T-helper 17 cell (primary cell): ENCODE measurements around the gene DNAJB6. TPM values are rescaled to one million over a fixed set of nuclear protein-coding genes. Genes with fewer than 3 reads are reported as not detected.

Source experiments
- ATAC-seq: fragments of 150-1000 bp; cut with Tn5 transposase; 2 replicates; pipeline ENCODE4 v1.10.0; 2021; ENCODE audit warnings: mild to moderate bottlenecking, moderate library complexity
- DNase-seq, 3 donors: peaks; one replicate each; pipeline versions ENCODE4 v3.0.0 to v3.0.0-alpha.2; 2020 to 2021
- H3K9me3 ChIP-seq: one replicate; pipeline ENCODE4 v1.7.0; 2013; ENCODE audit warnings: low read length, mild to moderate bottlenecking; ENCODE audit not compliant: control insufficient read depth, poor library complexity, severe bottlenecking
- H3K27ac Mint-ChIP-seq: one replicate; pipeline ENCODE4 v1.8.0; 2022; ENCODE audit warnings: mild to moderate bottlenecking, moderate library complexity, mixed read lengths
- H3K27me3 Mint-ChIP-seq: one replicate; pipeline ENCODE4 v1.8.0; 2022; ENCODE audit warnings: mixed read lengths
- H3K36me3 Mint-ChIP-seq: one replicate; pipeline ENCODE4 v1.8.0; 2022; ENCODE audit warnings: low read depth, mixed read lengths
- H3K4me1 Mint-ChIP-seq: one replicate; pipeline ENCODE4 v1.8.0; 2022; ENCODE audit warnings: mild to moderate bottlenecking, mixed read lengths
- H3K4me3 Mint-ChIP-seq: one replicate; pipeline ENCODE4 v1.8.0; 2022; ENCODE audit warnings: mild to moderate bottlenecking, moderate library complexity, mixed read lengths
- total RNA-seq, 4 donors: library from RNA in 2 of 4; stranded (reverse) in 2 of 4; gene quantifications; one replicate each; pipeline ENCODE4 v1.2.3 and lab custom pipeline; 2022 to 2026

DNAJB6 gene
- total RNA-seq, 2 donors from 2014 or later, result 266 to 278 TPM

DNA sequence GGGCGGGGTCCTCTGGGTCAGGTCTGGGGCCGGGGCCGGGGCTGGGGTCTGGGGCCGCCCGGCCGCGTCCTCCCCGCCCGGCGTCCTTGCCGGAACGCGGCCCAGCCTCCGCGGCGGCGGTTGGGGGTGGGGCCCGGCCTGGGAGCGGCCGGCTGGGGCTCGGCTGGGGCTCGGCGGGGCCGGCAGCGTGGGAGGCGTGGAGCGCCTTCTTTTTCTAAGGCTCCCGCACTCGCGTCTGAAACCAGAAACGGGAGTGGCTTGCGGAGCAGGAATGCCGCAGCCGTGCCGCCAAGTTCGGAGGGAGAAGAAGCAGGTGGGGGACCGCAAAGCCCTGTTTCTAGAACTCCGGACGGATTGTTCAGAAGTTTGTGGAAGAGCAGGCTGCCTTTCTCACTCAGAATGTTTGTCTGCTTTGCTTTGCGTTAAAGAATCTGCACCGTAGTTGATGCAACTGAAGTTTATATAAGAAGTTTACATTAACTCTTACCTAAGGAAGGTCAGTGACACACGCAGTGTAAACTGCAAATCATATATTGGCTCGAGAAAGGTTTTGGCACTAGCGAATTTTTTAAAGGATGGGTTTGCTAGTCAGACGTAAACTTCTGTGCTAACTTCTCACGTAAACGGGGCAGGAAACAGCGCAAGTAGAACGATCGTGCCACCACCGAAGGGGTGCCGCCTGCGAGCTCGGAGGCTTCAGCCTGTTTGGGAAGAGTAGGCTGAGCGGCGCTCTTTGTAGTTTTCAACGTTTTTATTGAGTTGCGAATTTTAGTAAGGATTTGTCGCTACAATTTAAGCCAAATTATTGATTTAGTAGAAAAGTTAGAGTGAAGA lies 729 bp downstream of the DNAJB6 start:
- Mint-ChIP-seq H3K4me3 (peak overlapping the region; percentile 94), H3K27ac (peak overlapping the region; percentile 96), H3K36me3 (peaks cover 4% of the 10 kb centered on the region), H3K27me3 (peaks cover 5% of the 10 kb centered on the region), H3K4me1 (peaks cover 38% of the 10 kb centered on the region)
- DNase-seq (peak; percentile 39 to 54 (median 40)), ATAC-seq (peak; percentile 44)
- H3K9me3 ChIP-seq, result no peaks in the 10 kb centered on the region

DNA sequence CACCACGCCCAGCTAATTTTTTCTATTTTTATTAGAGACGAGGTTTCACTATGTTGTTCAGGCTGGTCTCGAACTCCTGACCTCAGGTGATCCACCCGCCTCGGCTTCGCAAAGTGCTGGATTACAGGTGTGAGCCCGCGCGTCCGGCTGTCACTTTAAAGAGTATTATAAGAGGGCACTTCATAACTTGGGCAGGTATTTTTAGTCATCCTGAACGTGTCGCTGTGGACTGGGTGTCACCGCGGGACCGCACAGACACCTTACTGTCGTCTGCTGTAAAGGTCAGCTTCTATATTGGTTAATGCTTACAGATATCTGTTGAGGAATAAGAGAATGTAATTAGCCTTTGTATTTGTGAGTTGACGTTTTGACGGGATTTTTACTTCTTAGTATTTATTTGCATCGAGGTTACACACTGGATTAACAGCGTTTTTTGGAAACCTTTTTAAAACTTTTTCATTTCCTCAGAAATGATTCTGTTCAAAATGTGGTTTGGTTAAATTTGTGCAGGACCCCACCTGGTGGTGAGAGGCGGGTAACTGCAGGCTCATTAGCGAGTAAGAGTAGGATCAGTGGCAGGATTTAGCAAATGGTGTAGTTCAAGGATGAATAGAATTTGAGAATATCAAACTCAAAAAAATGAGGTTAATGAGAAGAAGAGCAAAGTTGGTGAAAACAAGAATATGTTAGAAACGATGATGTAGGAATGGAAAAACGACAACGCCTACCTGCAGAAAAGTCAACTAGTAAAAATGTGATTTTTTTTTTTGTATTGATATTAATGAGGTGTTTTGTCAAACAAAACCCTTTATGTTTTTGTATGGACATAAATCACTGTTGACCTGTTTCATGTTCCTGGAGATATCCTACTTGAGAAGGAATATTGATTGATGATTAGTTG lies 3.2 kb downstream of the DNAJB6 start:
- no peaks in the 10 kb centered on the region for H3K27me3 Mint-ChIP-seq
- H3K9me3 ChIP-seq, result no peaks in the 10 kb centered on the region
- H3K36me3 Mint-ChIP-seq, result peaks cover 4% of the 10 kb centered on the region
- peak overlapping the region; percentile 96 for H3K27ac Mint-ChIP-seq
- peak; percentile 31 to 54 (median 46) for DNase-seq
- ATAC-seq, result peak; percentile 33
- peaks cover 48% of the 10 kb centered on the region for H3K4me1 Mint-ChIP-seq
- peak overlapping the region; percentile 81 for H3K4me3 Mint-ChIP-seq

DNA sequence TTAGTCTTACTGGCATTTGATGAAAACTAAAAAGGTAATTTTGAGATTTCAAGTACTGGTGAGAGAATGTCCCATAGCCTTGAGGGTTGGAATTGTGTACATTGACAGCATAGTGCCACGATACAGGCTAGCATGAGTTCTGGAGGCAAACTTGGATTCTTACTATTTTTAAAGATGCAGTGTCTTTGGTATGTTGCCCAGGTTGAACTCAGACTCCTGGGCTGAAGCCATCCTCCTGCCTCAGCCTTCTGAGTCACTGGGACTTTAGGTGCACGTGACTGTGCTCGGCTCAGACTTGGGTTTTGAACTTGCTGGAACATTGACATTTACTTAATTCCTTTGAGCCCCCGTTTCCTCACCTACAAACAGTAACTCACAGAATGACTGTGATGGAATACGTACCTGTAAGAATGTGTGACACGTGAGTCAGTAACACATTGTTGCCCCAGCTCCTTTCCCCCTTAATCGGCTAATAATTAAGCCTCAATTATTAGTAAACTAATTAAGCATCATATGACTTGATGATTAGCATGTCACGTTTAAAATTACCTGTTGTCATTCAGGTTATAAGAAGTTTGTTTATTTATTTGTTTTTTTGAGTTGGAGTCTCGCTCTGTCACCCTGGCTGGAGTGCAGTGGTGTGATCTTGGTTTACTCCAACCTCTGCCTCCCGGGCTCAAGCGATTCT lies 10.6 kb downstream of the DNAJB6 start:
- H3K4me3 Mint-ChIP-seq, result peak overlapping the region; percentile 15
- ATAC-seq, result peak; percentile 27

DNA sequence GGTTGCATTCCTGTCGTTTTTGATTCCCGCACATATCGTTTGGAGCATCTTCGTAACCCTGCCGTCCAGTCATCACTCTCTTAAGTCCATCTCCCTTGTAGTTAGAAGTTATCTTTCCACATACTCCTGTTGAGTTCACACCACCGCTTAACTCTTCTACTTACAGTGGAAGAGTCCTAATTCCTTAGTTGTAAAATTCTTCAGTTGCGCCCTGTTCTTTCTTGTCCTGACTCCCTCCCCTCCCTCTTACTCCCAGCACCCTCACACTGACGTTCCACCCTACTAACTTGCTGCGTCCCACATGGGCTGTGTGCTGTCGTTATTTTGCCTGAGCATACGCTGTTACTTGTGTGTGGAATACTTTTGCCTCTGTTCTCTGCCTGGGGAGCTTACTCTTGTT lies 11.7 kb downstream of the DNAJB6 start:
- Mint-ChIP-seq H3K27me3 (no peaks in the 10 kb centered on the region), H3K4me1 (peaks cover 50% of the 10 kb centered on the region), H3K36me3 (no peaks in the 10 kb centered on the region), H3K27ac (peak overlapping the region; percentile 80), H3K4me3 (peak overlapping the region; percentile 76)
- ATAC-seq (no peak), DNase-seq (no peak)
- H3K9me3 ChIP-seq, result no peaks in the 10 kb centered on the region

More for the DNA sequence above, 10.6 kb downstream of the DNAJB6 start:
- Mint-ChIP-seq H3K36me3 (no peaks in the 10 kb centered on the region), H3K27ac (peak overlapping the region; percentile 80), H3K4me1 (peaks cover 52% of the 10 kb centered on the region), H3K27me3 (no peaks in the 10 kb centered on the region)
- DNase-seq, result no peak
- no peaks in the 10 kb centered on the region for H3K9me3 ChIP-seq

DNA sequence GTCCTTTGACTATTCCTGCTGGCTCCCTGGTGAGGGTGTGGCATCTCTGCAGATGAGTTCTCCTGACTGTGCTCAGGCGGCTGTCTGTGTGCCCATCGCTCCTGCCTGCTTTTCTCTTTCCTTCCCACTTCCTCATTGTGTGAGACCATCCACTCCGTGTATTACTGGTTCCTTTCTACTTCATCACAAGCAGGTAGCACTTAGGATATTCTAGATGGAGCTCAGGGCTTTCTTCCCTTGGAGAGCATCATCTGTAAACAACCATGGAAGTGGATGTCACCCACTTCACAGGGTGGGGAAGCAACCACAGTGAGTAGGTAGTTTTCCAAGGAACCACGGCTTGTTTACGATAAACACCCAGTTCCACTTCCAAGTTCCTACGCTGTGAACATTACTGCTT lies 15.7 kb downstream of the DNAJB6 start:
- DNase-seq (no peak), ATAC-seq (peak; percentile 16)
- no peaks in the 10 kb centered on the region for H3K9me3 ChIP-seq
- Mint-ChIP-seq H3K4me3 (peak overlapping the region; percentile 75), H3K4me1 (peaks cover 64% of the 10 kb centered on the region), H3K36me3 (no peaks in the 10 kb centered on the region), H3K27ac (no peak overlapping the region), H3K27me3 (no peaks in the 10 kb centered on the region)

DNA sequence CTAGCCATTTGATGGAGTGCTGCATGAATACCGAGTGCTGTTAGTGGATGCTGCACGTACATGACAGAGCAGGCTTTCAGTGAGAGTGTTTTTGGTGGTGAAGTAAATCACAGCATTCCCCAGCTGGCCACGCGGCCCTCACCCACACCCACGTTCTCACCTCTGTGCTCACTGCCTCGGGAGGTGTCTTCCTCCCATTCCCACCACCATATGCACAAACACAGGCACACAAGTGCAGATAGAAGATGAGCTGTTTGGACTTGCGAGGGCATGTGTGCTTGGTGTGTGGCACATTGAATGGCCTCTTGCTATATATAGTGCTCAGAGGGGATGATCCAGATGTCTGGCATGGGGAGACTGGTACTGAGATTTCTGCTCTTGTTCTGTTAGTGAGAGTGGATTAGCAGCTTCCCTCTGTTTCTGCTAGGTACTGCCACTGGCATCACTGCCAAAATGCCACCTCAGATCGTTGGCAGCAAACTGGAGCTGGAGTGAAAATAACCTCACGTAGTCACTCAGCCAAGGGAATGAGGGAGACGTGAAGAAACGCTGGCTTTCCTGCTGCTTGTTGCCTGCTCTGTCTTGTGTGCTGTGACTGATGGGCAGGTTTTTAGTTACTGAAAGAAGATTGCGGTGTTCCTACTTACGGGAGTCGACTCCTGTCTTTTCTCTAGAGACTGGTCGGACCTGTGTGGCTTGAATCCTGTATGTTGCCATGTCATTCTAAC lies 19.1 kb downstream of the DNAJB6 start:
- no peaks in the 10 kb centered on the region for H3K9me3 ChIP-seq
- DNase-seq (no peak), ATAC-seq (peak; percentile 6)
- no peaks in the 10 kb centered on the region for H3K27me3 Mint-ChIP-seq
- H3K36me3 Mint-ChIP-seq, result peaks cover 3% of the 10 kb centered on the region
- peak overlapping the region; percentile 66 for H3K4me3 Mint-ChIP-seq
- H3K4me1 Mint-ChIP-seq, result peaks cover 57% of the 10 kb centered on the region
- H3K27ac Mint-ChIP-seq, result peak overlapping the region; percentile 86

DNA sequence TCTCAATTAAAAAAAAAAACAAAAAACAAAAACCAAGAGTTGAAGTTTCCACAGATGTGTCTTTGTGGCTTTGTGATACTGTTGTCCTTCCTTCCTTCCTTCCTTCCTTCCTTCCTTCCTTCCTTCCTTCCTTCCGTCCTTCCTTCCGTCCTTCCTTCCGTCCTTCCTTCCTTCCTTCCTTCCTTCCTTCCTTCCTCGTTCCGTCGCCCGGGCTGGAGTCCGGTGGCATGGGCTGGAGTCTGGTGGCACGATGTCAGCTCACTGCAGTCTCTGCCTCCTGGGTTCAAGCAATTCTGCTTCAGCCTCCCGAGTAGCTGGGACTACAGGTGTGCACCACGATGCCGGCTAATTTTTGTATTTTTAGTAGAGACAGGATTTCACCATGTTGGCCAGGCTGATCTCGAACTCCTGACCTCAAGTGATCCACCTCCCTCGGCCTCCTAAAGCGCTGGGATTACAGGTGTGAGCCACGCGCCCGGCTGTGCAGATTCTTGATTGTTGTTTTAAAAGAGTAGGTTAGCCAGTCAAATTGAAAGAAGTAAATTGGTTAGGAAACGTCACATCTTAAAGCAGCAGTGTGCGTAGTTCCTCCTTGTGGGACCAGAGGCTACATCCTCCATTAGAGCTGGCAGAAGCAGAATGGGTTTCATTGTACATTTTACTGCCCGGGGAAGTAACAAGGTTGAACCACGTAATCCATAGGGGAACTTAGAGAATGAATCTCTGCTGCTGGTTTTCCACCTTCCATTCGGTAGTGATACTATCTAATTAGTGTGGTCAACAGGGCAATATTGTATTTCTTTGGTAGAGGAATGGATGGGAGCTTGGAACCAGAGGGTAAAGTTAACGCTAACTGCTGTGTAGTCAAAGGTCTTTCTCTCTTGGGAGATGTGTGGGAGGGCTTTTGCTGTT lies 20.6 kb downstream of the DNAJB6 start:
- ATAC-seq, result peak; percentile 20
- peaks cover 3% of the 10 kb centered on the region for H3K36me3 Mint-ChIP-seq
- peak overlapping the region; percentile 86 for H3K27ac Mint-ChIP-seq
- H3K27me3 Mint-ChIP-seq, result no peaks in the 10 kb centered on the region
- H3K9me3 ChIP-seq, result no peaks in the 10 kb centered on the region
- peak overlapping the region; percentile 72 for H3K4me3 Mint-ChIP-seq
- peaks cover 52% of the 10 kb centered on the region for H3K4me1 Mint-ChIP-seq
- no peak for DNase-seq

DNA sequence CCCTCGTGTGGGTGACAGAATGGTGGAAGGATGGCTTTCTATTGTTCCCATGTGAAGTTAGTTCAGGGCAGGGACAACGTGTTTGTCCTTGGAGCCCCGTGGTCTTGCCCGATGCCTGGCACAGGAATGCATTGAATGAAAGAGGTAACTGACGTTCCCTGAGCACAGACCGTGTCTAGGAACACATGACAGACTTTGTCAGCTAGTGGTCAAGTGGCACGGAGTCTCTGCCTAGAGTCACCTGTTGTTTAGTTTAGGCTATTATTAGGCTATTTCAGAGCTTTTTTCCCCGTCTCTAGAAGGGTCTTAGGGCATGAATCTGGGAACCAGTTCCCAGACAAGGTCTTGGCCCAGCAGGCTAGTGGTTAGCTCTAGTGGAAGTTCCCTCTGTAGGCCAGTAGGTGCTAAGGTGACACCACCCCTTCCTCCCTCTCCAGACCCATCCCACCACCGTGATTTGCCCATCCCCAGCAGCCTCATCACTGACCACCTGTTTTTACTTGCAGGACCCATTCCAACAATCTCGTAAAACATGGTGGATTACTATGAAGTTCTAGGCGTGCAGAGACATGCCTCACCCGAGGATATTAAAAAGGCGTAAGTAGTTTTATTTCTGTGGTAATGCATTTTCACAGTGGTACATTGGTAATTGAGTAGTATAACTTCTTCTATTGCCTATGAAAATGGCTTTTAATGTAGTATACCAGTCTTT lies 21.4 kb downstream of the DNAJB6 start:
- Mint-ChIP-seq H3K27ac (peak overlapping the region; percentile 86), H3K4me3 (no peak overlapping the region), H3K36me3 (peaks cover 6% of the 10 kb centered on the region), H3K27me3 (no peaks in the 10 kb centered on the region), H3K4me1 (peaks cover 50% of the 10 kb centered on the region)
- no peak for ATAC-seq
- no peaks in the 10 kb centered on the region for H3K9me3 ChIP-seq
- DNase-seq, result no peak

DNA sequence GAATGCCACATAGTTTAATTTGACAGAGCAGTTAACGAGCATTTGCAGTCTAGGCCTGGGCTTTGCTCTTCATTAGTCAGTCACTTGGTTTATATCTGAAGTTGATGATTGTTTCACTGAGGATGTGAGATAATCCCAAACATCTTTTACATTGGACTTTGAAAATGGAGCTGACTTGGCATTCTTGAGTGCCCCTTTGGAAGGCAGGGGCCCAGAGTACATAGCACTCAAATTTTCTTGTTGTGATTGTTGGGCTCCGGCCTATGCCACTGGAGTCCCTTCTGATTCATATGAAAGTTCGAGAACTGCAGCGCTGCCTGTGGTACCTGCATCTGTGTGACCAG lies 21.9 kb downstream of the DNAJB6 start:
- Mint-ChIP-seq H3K27me3 (no peaks in the 10 kb centered on the region), H3K4me3 (no peak overlapping the region), H3K4me1 (peaks cover 45% of the 10 kb centered on the region), H3K36me3 (peaks cover 6% of the 10 kb centered on the region), H3K27ac (peak overlapping the region; percentile 9)
- no peaks in the 10 kb centered on the region for H3K9me3 ChIP-seq
- ATAC-seq, result no peak
- DNase-seq, result no peak

DNA sequence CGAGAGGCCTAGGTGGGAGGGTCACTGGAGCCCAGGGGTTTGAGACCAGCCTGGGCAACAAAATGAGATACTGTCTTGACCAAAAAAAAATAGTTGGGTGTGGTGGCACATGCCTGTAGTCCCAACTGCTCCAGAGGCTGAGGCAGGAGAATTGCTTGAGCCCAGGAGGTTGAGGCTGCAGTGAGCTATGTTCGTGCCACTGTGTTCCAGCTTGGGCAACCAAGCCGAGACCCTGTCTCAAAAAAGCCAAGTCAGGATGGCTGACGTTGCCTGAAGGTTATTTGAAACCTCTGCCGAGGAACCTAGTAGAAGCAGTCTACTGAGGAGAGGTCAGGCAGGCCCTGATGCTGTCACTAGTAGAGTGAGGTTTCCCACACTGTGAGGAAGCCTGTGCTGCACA lies 22.8 kb downstream of the DNAJB6 start:
- H3K27ac Mint-ChIP-seq, result peak overlapping the region; percentile 19
- no peak for DNase-seq
- H3K4me3 Mint-ChIP-seq, result no peak overlapping the region
- peaks cover 9% of the 10 kb centered on the region for H3K36me3 Mint-ChIP-seq
- no peaks in the 10 kb centered on the region for H3K27me3 Mint-ChIP-seq
- peaks cover 45% of the 10 kb centered on the region for H3K4me1 Mint-ChIP-seq
- H3K9me3 ChIP-seq, result no peaks in the 10 kb centered on the region
- no peak for ATAC-seq

DNA sequence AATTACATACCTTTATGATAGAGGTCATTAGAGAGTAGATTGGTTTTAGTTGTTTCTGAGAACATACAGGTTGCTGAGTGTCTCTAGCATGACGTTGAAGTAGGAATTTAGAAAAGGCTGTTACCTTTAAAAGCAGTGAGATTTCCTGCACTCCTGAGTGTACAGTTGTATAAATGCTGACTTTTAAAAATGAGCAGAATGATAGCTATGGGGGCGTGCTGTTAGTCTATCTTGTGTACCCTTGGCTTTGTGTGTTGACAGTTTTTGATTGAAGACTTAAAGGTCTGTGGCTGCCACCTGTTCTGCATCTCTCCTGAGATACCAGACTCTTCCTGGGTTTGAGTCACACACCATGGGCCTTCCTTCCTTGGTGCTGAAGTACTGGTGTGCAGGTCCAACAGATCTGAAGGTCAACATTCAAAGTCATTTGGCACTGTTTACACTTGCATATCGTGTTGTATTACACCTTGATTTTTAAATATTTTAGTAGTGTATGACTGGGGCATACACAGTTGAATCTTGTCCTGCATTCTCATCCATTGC lies 23.8 kb downstream of the DNAJB6 start:
- Mint-ChIP-seq H3K36me3 (peaks cover 12% of the 10 kb centered on the region), H3K27ac (peak overlapping the region; percentile 19)

More for the DNA sequence above, 23.8 kb downstream of the DNAJB6 start:
- no peaks in the 10 kb centered on the region for H3K9me3 ChIP-seq
- Mint-ChIP-seq H3K4me1 (peaks cover 44% of the 10 kb centered on the region), H3K27me3 (no peaks in the 10 kb centered on the region), H3K4me3 (no peak overlapping the region)
- ATAC-seq (no peak), DNase-seq (no peak)
